Caco-2 (cell line): ENCODE data around the gene RNF43. TPM values are rescaled to one million over a fixed set of nuclear protein-coding genes. Genes with fewer than 3 reads are reported as not detected.
A peak's percentile ranks its signal among the peaks of the same experiment; 100 is the strongest.

ENCODE experiments used
- BruUV-seq: library from RNA; stranded (reverse); fragments of 400-500 nt; replicated peaks from 2 replicates; lab custom pipeline; 2021; lab: Mats Ljungman, UMichigan
- CTCF ChIA-PET: fragments of 300-600 bp; sonication (Branson Sonifier 250); formaldehyde crosslinking; loops from one replicate; lab custom pipeline; 2022; ENCODE audit warnings: antibody characterized with exemption; lab: Charles Lee
- POLR2A ChIA-PET: fragments of 300-600 bp; sonication (Branson Sonifier 250); formaldehyde crosslinking; loops from one replicate; lab custom pipeline; 2022; ENCODE audit warnings: antibody characterized with exemption; lab: Charles Lee
- DNase-seq, 2 experiments: peaks; one replicate each; pipeline versions ENCODE4 v3.0.0 to v3.0.0-alpha.2; 2020 to 2022
- H3K27me3 ChIP-seq: replicated peaks from 2 replicates; pipeline ENCODE4 v1.6.0; 2011; ENCODE audit warnings: low read length; ENCODE audit not compliant: control insufficient read depth, insufficient read depth
- H3K36me3 ChIP-seq: 2 replicates; pipeline ENCODE4 v1.5.1; 2011; ENCODE audit warnings: low read length; ENCODE audit not compliant: control insufficient read depth, insufficient read depth
- H3K4me1 ChIP-seq: fragments of 250-450 bp; sonication (Bioruptor Pico); 2 replicates; pipeline ENCODE4 v1.5.1; 2020; ENCODE audit warnings: mild to moderate bottlenecking
- H3K4me3 ChIP-seq: 2 replicates; pipeline ENCODE4 v1.5.1; 2011; ENCODE audit warnings: low read depth, mild to moderate bottlenecking, control low read depth, low read length
- H3K9me3 ChIP-seq: fragments of 250-450 bp; sonication (Bioruptor Pico); 2 replicates; pipeline ENCODE4 v1.5.1; 2020; ENCODE audit warnings: mild to moderate bottlenecking, moderate library complexity
- H3K27ac Mint-ChIP-seq: one replicate; pipeline ENCODE4 v1.8.0; 2022; ENCODE audit warnings: mixed read lengths; ENCODE audit not compliant: unreplicated experiment
- H3K27me3 Mint-ChIP-seq: one replicate; pipeline ENCODE4 v1.8.0; 2022; ENCODE audit warnings: mixed read lengths; ENCODE audit not compliant: insufficient read depth, unreplicated experiment
- H3K36me3 Mint-ChIP-seq: one replicate; pipeline ENCODE4 v1.8.0; 2022; ENCODE audit warnings: mild to moderate bottlenecking, mixed read lengths; ENCODE audit not compliant: insufficient read depth, unreplicated experiment
- H3K4me1 Mint-ChIP-seq: one replicate; pipeline ENCODE4 v1.8.0; 2022; ENCODE audit warnings: low read depth, mixed read lengths; ENCODE audit not compliant: unreplicated experiment
- H3K4me3 Mint-ChIP-seq: one replicate; pipeline ENCODE4 v1.8.0; 2022; ENCODE audit warnings: mild to moderate bottlenecking, moderate library complexity, mixed read lengths; ENCODE audit not compliant: unreplicated experiment
- H3K9me3 Mint-ChIP-seq: one replicate; pipeline ENCODE4 v1.8.0; 2022; ENCODE audit warnings: mixed read lengths; ENCODE audit not compliant: unreplicated experiment
- CTCF ChIP-seq, 2 experiments: fragments of 200-600 bp in 1 of 2; IDR thresholded peaks; 1 replicate in 1 of 2; 2 replicates in 1 of 2; pipeline versions ENCODE4 v1.5.1 to v1.8.0; 2011 to 2022; ENCODE audit warnings: antibody characterized with exemption in 1 of 2, control low read depth in 1 of 2, inconsistent platforms in 1 of 2, low read depth in 1 of 2, low read length in 1 of 2, mild to moderate bottlenecking in 1 of 2, moderate library complexity in 1 of 2; ENCODE audit not compliant: insufficient read depth in 1 of 2, severe bottlenecking in 1 of 2, unreplicated experiment in 1 of 2
- intact Hi-C: fragments of 100-400 bp; cut with micrococcal nuclease; formaldehyde crosslinking; loops from one replicate; pipeline ENCODE4 v1.10.0; 2022; ENCODE audit not compliant: unreplicated experiment
- total RNA-seq: library from RNA; stranded (reverse); gene quantifications from 2 replicates; pipeline ENCODE4 v1.2.3, GENCODE V29; 2022

Gene RNF43
- total RNA-seq, 1 experiment from 2014 or later = 84.2 TPM

- POLR2A ChIA-PET = interaction anchor here (0.9 to 1.2 kb wide), 2 partner anchors 13 to 40 kb away, joined by 3 to 8 read pairs; partner anchors contain the start of gene RNF43
- no peak for TF ChIP-seq CTCF (IDR thresholded peaks at IDR 0.05; ENCODE audit: insufficient read depth in 1 of 2, low read depth in 1 of 2, low read length in 1 of 2, severe bottlenecking in 1 of 2, unreplicated experiment in 1 of 2)
- H3K4me3 Mint-ChIP-seq = peak overlapping the region; percentile 25
- H3K4me1 ChIP-seq = peaks cover 88% of the 10 kb centered on the region
- no peaks in the 10 kb centered on the region for H3K9me3 ChIP-seq
- H3K27me3 Mint-ChIP-seq = no peaks in the 10 kb centered on the region
- peaks cover 1% of the 10 kb centered on the region for H3K36me3 ChIP-seq
- H3K4me3 ChIP-seq = no peak overlapping the region
- peak; percentile 81 to 89 for DNase-seq
- peak overlapping the region; percentile 58 for H3K27ac Mint-ChIP-seq
- H3K27me3 ChIP-seq = no peaks in the 10 kb centered on the region
- intact Hi-C loops = loop anchor here (1.0 kb wide), 2 partner anchors 13 to 14 kb away; no protein-coding TSS in a partner anchor
- H3K9me3 Mint-ChIP-seq = no peaks in the 10 kb centered on the region
- peaks cover 74% of the 10 kb centered on the region for H3K4me1 Mint-ChIP-seq
- CTCF ChIA-PET = interaction anchor here (1.0 to 1.5 kb wide), 2 partner anchors 12 to 38 kb away, joined by 4 to 8 read pairs; no protein-coding TSS in a partner anchor
- no TSS peak for BruUV-seq
- peaks cover 81% of the 10 kb centered on the region for H3K36me3 Mint-ChIP-seq
These were observed 40.2 kb downstream of the RNF43 start for GRCh38 chr17:58377093-58377601.

- Histone ChIP-seq H3K4me3 (no peak overlapping the region), H3K27me3 (no peaks in the 10 kb centered on the region), H3K36me3 (peaks cover 1% of the 10 kb centered on the region), H3K4me1 (peaks cover 87% of the 10 kb centered on the region), H3K9me3 (no peaks in the 10 kb centered on the region)
- ChIA-PET POLR2A (interaction anchor here (0.9 to 1.2 kb wide), 2 partner anchors 12 to 41 kb away, joined by 3 to 8 read pairs; partner anchors contain the start of gene RNF43), CTCF (interaction anchor here (1.0 to 1.5 kb wide), 2 partner anchors 11 to 39 kb away, joined by 4 to 8 read pairs; no protein-coding TSS in a partner anchor)
- no peaks in the 10 kb centered on the region for H3K9me3 Mint-ChIP-seq
- no peak for TF ChIP-seq CTCF (IDR thresholded peaks at IDR 0.05; ENCODE audit: insufficient read depth in 1 of 2, low read depth in 1 of 2, low read length in 1 of 2, severe bottlenecking in 1 of 2, unreplicated experiment in 1 of 2)
- intact Hi-C loops = no loop called here
- H3K4me1 Mint-ChIP-seq = peaks cover 74% of the 10 kb centered on the region
- BruUV-seq = no TSS peak
- H3K27ac Mint-ChIP-seq = peak overlapping the region; percentile 58
- no peaks in the 10 kb centered on the region for H3K27me3 Mint-ChIP-seq
- peak overlapping the region; percentile 25 for H3K4me3 Mint-ChIP-seq
- peaks cover 87% of the 10 kb centered on the region for H3K36me3 Mint-ChIP-seq
- no peak for DNase-seq
These were observed 40.8 kb downstream of the RNF43 start for GRCh38 chr17:58376472-58377000.

- ChIA-PET CTCF (no interaction called here), POLR2A (no interaction called here)
- no peaks in the 10 kb centered on the region for H3K27me3 ChIP-seq
- no peaks in the 10 kb centered on the region for H3K9me3 ChIP-seq
- H3K36me3 ChIP-seq = peaks cover 1% of the 10 kb centered on the region
- H3K4me3 Mint-ChIP-seq = no peak overlapping the region
- TF ChIP-seq CTCF (IDR thresholded peaks at IDR 0.05; ENCODE audit: insufficient read depth in 1 of 2, low read depth in 1 of 2, low read length in 1 of 2, severe bottlenecking in 1 of 2, unreplicated experiment in 1 of 2) = no peak
- no peak for DNase-seq
- H3K27me3 Mint-ChIP-seq = no peaks in the 10 kb centered on the region
- intact Hi-C loops = no loop called here
- peak overlapping the region; percentile 6 for H3K27ac Mint-ChIP-seq
- H3K36me3 Mint-ChIP-seq = peaks cover 87% of the 10 kb centered on the region
- peaks cover 87% of the 10 kb centered on the region for H3K4me1 ChIP-seq
- BruUV-seq = no TSS peak
- H3K4me1 Mint-ChIP-seq = peaks cover 74% of the 10 kb centered on the region
- H3K4me3 ChIP-seq = no peak overlapping the region
- no peaks in the 10 kb centered on the region for H3K9me3 Mint-ChIP-seq
These were observed 41.5 kb downstream of the RNF43 start for GRCh38 chr17:58375811-58376210.
